ENCODE measurements around the gene SOS1. TPM values are rescaled to one million over a fixed set of nuclear protein-coding genes. Genes with fewer than 3 reads are reported as not detected.

Gene SOS1
- total RNA-seq, 2 experiments from 2014 or later: 16.8 to 17.1 TPM

- no peak overlapping the region for H3K4me3 Mint-ChIP-seq
- CTCF ChIA-PET: interaction anchor here (1.2 kb wide), 1 partner anchor 13 kb away, joined by 3 read pairs; no protein-coding TSS in a partner anchor
- H3K36me3 Mint-ChIP-seq (ENCODE audit: low read depth): peaks cover 13% of the 10 kb centered on the region
- no peaks in the 10 kb centered on the region for H3K9me3 Mint-ChIP-seq
- peaks cover 29% of the 10 kb centered on the region for H3K4me1 Mint-ChIP-seq (ENCODE audit: low read depth)
- H3K27ac Mint-ChIP-seq: no peak overlapping the region
- intact Hi-C loops (cut with micrococcal nuclease): loop anchor here (2.0 kb wide), 1 partner anchor 17 kb away; no protein-coding TSS in a partner anchor
- no peak for DNase-seq
- no peaks in the 10 kb centered on the region for H3K27me3 Mint-ChIP-seq (ENCODE audit: low read depth)
Measured at GRCh38 chr2:39093218-39093898, 27.5 kb downstream of the SOS1 start.

- CTCF ChIA-PET: no interaction called here
- Mint-ChIP-seq H3K4me1 (ENCODE audit: low read depth) (peaks cover 28% of the 10 kb centered on the region), H3K4me3 (no peak overlapping the region), H3K27ac (no peak overlapping the region), H3K9me3 (no peaks in the 10 kb centered on the region), H3K27me3 (ENCODE audit: low read depth) (no peaks in the 10 kb centered on the region), H3K36me3 (ENCODE audit: low read depth) (peaks cover 17% of the 10 kb centered on the region)
- no peak for DNase-seq
- intact Hi-C loops (cut with micrococcal nuclease): no loop called here
Measured at GRCh38 chr2:39091543-39091942, 29.3 kb downstream of the SOS1 start.

GRCh38 chr2:39091063-39091462 is 29.8 kb downstream of the SOS1 start:
- intact Hi-C loops (cut with micrococcal nuclease): no loop called here
- Mint-ChIP-seq H3K27ac (no peak overlapping the region), H3K4me3 (no peak overlapping the region), H3K4me1 (ENCODE audit: low read depth) (peaks cover 30% of the 10 kb centered on the region), H3K36me3 (ENCODE audit: low read depth) (peaks cover 17% of the 10 kb centered on the region), H3K9me3 (no peaks in the 10 kb centered on the region), H3K27me3 (ENCODE audit: low read depth) (no peaks in the 10 kb centered on the region)
- no peak for DNase-seq
- CTCF ChIA-PET: no interaction called here

- no peak for DNase-seq
- intact Hi-C loops (cut with micrococcal nuclease): no loop called here
- Mint-ChIP-seq H3K27me3 (ENCODE audit: low read depth) (no peaks in the 10 kb centered on the region), H3K4me1 (ENCODE audit: low read depth) (peaks cover 25% of the 10 kb centered on the region), H3K4me3 (no peak overlapping the region), H3K36me3 (ENCODE audit: low read depth) (peaks cover 4% of the 10 kb centered on the region), H3K27ac (no peak overlapping the region), H3K9me3 (no peaks in the 10 kb centered on the region)
- CTCF ChIA-PET: interaction anchor here (1.2 kb wide), 1 partner anchor 14 kb away, joined by 3 read pairs; no protein-coding TSS in a partner anchor
Measured at GRCh38 chr2:39080152-39080551, 40.7 kb downstream of the SOS1 start.

- Mint-ChIP-seq H3K36me3 (ENCODE audit: low read depth) (no peaks in the 10 kb centered on the region), H3K9me3 (no peaks in the 10 kb centered on the region), H3K27me3 (ENCODE audit: low read depth) (no peaks in the 10 kb centered on the region), H3K4me1 (ENCODE audit: low read depth) (peaks cover 15% of the 10 kb centered on the region), H3K27ac (no peak overlapping the region), H3K4me3 (no peak overlapping the region)
- DNase-seq: no peak
- intact Hi-C loops (cut with micrococcal nuclease): loop anchor here (2.0 to 5.0 kb wide), 2 partner anchors 32 to 49 kb away; no protein-coding TSS in a partner anchor
- CTCF ChIA-PET: interaction anchor here (0.9 to 17.1 kb wide), 4 partner anchors 49 to 160 kb away, joined by 3 to 250 read pairs (median 5); no protein-coding TSS in a partner anchor
Measured at GRCh38 chr2:39069890-39070465, 50.9 kb downstream of the SOS1 start.

- Mint-ChIP-seq H3K9me3 (no peaks in the 10 kb centered on the region), H3K27me3 (ENCODE audit: low read depth) (no peaks in the 10 kb centered on the region), H3K36me3 (ENCODE audit: low read depth) (no peaks in the 10 kb centered on the region), H3K4me3 (no peak overlapping the region), H3K27ac (no peak overlapping the region), H3K4me1 (ENCODE audit: low read depth) (peaks cover 15% of the 10 kb centered on the region)
- DNase-seq: peak; percentile 22
- CTCF ChIA-PET: interaction anchor here (0.6 to 17.1 kb wide), 6 partner anchors 9 to 170 kb away, joined by 3 to 250 read pairs (median 4); no protein-coding TSS in a partner anchor
- intact Hi-C loops (cut with micrococcal nuclease): loop anchor here (2.0 to 5.0 kb wide), 2 partner anchors 33 to 50 kb away; no protein-coding TSS in a partner anchor
Measured at GRCh38 chr2:39069136-39069515, 51.7 kb downstream of the SOS1 start.

- no peaks in the 10 kb centered on the region for H3K36me3 Mint-ChIP-seq (ENCODE audit: low read depth)
- peaks cover 15% of the 10 kb centered on the region for H3K4me1 Mint-ChIP-seq (ENCODE audit: low read depth)
- intact Hi-C loops (cut with micrococcal nuclease): loop anchor here (2.0 to 5.0 kb wide), 2 partner anchors 34 to 50 kb away; no protein-coding TSS in a partner anchor
- no peak overlapping the region for H3K4me3 Mint-ChIP-seq
- H3K27me3 Mint-ChIP-seq (ENCODE audit: low read depth): no peaks in the 10 kb centered on the region
- CTCF ChIA-PET: interaction anchor here (0.6 to 17.1 kb wide), 7 partner anchors 9 to 171 kb away, joined by 3 to 250 read pairs (median 3); no protein-coding TSS in a partner anchor
- DNase-seq: no peak
- no peak overlapping the region for H3K27ac Mint-ChIP-seq
- no peaks in the 10 kb centered on the region for H3K9me3 Mint-ChIP-seq
Measured at GRCh38 chr2:39068299-39069135, 52.3 kb downstream of the SOS1 start.

- intact Hi-C loops (cut with micrococcal nuclease): loop anchor here (5.0 kb wide), 1 partner anchor 37 kb away; no protein-coding TSS in a partner anchor
- H3K27me3 Mint-ChIP-seq (ENCODE audit: low read depth): no peaks in the 10 kb centered on the region
- no peak overlapping the region for H3K27ac Mint-ChIP-seq
- no peaks in the 10 kb centered on the region for H3K36me3 Mint-ChIP-seq (ENCODE audit: low read depth)
- CTCF ChIA-PET: interaction anchor here (17.1 kb wide), 1 partner anchor 163 kb away, joined by 250 read pairs; no protein-coding TSS in a partner anchor
- no peak for DNase-seq
- no peaks in the 10 kb centered on the region for H3K9me3 Mint-ChIP-seq
- peaks cover 11% of the 10 kb centered on the region for H3K4me1 Mint-ChIP-seq (ENCODE audit: low read depth)
- no peak overlapping the region for H3K4me3 Mint-ChIP-seq
Measured at GRCh38 chr2:39065616-39066015, 55.2 kb downstream of the SOS1 start.

- H3K36me3 Mint-ChIP-seq (ENCODE audit: low read depth): no peaks in the 10 kb centered on the region
- H3K4me3 Mint-ChIP-seq: no peak overlapping the region
- intact Hi-C loops (cut with micrococcal nuclease): no loop called here
- H3K9me3 Mint-ChIP-seq: no peaks in the 10 kb centered on the region
- H3K27ac Mint-ChIP-seq: no peak overlapping the region
- CTCF ChIA-PET: interaction anchor here (0.6 to 17.1 kb wide), 3 partner anchors 49 to 196 kb away, joined by 4 to 250 read pairs (median 4); no protein-coding TSS in a partner anchor
- H3K4me1 Mint-ChIP-seq (ENCODE audit: low read depth): peaks cover 4% of the 10 kb centered on the region
- H3K27me3 Mint-ChIP-seq (ENCODE audit: low read depth): no peaks in the 10 kb centered on the region
- no peak for DNase-seq
Measured at GRCh38 chr2:39062320-39062719, 58.5 kb downstream of the SOS1 start.

- Mint-ChIP-seq H3K4me3 (no peak overlapping the region), H3K27me3 (ENCODE audit: low read depth) (no peaks in the 10 kb centered on the region), H3K36me3 (ENCODE audit: low read depth) (no peaks in the 10 kb centered on the region), H3K9me3 (no peaks in the 10 kb centered on the region), H3K27ac (no peak overlapping the region), H3K4me1 (ENCODE audit: low read depth) (peaks cover 4% of the 10 kb centered on the region)
- intact Hi-C loops (cut with micrococcal nuclease): no loop called here
- CTCF ChIA-PET: interaction anchor here (0.6 to 17.1 kb wide), 2 partner anchors 65 to 167 kb away, joined by 4 to 250 read pairs; no protein-coding TSS in a partner anchor
- DNase-seq: no peak
Measured at GRCh38 chr2:39061280-39061679, 59.6 kb downstream of the SOS1 start.

- H3K4me1 Mint-ChIP-seq (ENCODE audit: low read depth): peaks cover 2% of the 10 kb centered on the region
- H3K36me3 Mint-ChIP-seq (ENCODE audit: low read depth): no peaks in the 10 kb centered on the region
- CTCF ChIA-PET: interaction anchor here (0.6 to 17.1 kb wide), 24 partner anchors 9 to 680 kb away, joined by 3 to 250 read pairs (median 3); partner anchors contain the start of gene SOS1
- intact Hi-C loops (cut with micrococcal nuclease): loop anchor here (1.0 to 5.0 kb wide), 4 partner anchors 62 to 673 kb away; partner anchors contain the start of gene SOS1
- no peak overlapping the region for H3K4me3 Mint-ChIP-seq
- no peaks in the 10 kb centered on the region for H3K9me3 Mint-ChIP-seq
- no peak for DNase-seq
- H3K27me3 Mint-ChIP-seq (ENCODE audit: low read depth): no peaks in the 10 kb centered on the region
- no peak overlapping the region for H3K27ac Mint-ChIP-seq
Measured at GRCh38 chr2:39059366-39059952, 61.4 kb downstream of the SOS1 start.

Measured in activated naive CD4-positive, alpha-beta T cell treated with anti-CD3 and anti-CD28 coated beads for 36 hours (primary cell).